Ishikawa (cell line): ENCODE measurements around the gene REV3L.

Experiments
- CEBPB ChIP-seq: IDR thresholded peaks from 2 replicates; pipeline ENCODE4 v1.6.1; 2012
- CREB1 ChIP-seq: IDR thresholded peaks from 2 replicates; pipeline ENCODE4 v1.6.1; 2012; ENCODE audit warnings: low read depth
- EGR1 ChIP-seq: IDR thresholded peaks from 2 replicates; pipeline ENCODE4 v1.6.1; 2012
- EP300 ChIP-seq: IDR thresholded peaks from 2 replicates; pipeline ENCODE4 v1.6.1; 2012; ENCODE audit warnings: borderline replicate concordance
- FOXM1 ChIP-seq: IDR thresholded peaks from 2 replicates; pipeline ENCODE4 v1.6.1; 2012; ENCODE audit warnings: low read depth, borderline replicate concordance
- MAX ChIP-seq: IDR thresholded peaks from 2 replicates; pipeline ENCODE4 v1.6.1; 2012
- NFIC ChIP-seq: IDR thresholded peaks from 2 replicates; pipeline ENCODE4 v1.6.1; 2012
- RAD21 ChIP-seq: IDR thresholded peaks from 2 replicates; pipeline ENCODE4 v1.6.1; 2012; ENCODE audit warnings: low read depth
- REST ChIP-seq: IDR thresholded peaks from 2 replicates; pipeline ENCODE4 v1.6.1; 2012; ENCODE audit warnings: low read depth, mild to moderate bottlenecking
- TAF1 ChIP-seq: IDR thresholded peaks from 2 replicates; pipeline ENCODE4 v1.6.1; 2012; ENCODE audit warnings: low read depth, mild to moderate bottlenecking
- TCF12 ChIP-seq: IDR thresholded peaks from 2 replicates; pipeline ENCODE4 v1.6.1; 2012; ENCODE audit warnings: low read depth
- TEAD4 ChIP-seq: IDR thresholded peaks from 2 replicates; pipeline ENCODE4 v1.6.1; 2012
- USF1 ChIP-seq: IDR thresholded peaks from 2 replicates; pipeline ENCODE4 v1.6.1; 2012
- YY1 ChIP-seq: IDR thresholded peaks from 2 replicates; pipeline ENCODE4 v1.6.1; 2012; ENCODE audit warnings: low read depth
- ZBTB7A ChIP-seq: IDR thresholded peaks from 2 replicates; pipeline ENCODE4 v1.6.1; 2012; ENCODE audit warnings: low read depth

Gene REV3L

GRCh38 chr6:111254004-111254778, 228.8 kb downstream of the REV3L start:
- TF ChIP-seq RAD21 (no peak), NFIC (no peak), CREB1 (no peak), USF1 (no peak), EGR1 (no peak), TCF12 (no peak), TEAD4 (no peak), YY1 (no peak), MAX (no peak), EP300 (no peak), FOXM1 (no peak), ZBTB7A (no peak), TAF1 (no peak), CEBPB (no peak), REST (no peak)

GRCh38 chr6:111252726-111253125, 230.3 kb downstream of the REV3L start:
- TF ChIP-seq USF1, result no peak
- TF ChIP-seq TAF1, result no peak
- TF ChIP-seq RAD21, result no peak
- no peak for TF ChIP-seq EP300
- no peak for TF ChIP-seq CREB1
- no peak for TF ChIP-seq YY1
- TF ChIP-seq FOXM1, result no peak
- TF ChIP-seq ZBTB7A, result no peak
- TF ChIP-seq TEAD4, result no peak
- no peak for TF ChIP-seq CEBPB
- TF ChIP-seq REST, result no peak
- no peak for TF ChIP-seq TCF12
- TF ChIP-seq NFIC, result no peak
- TF ChIP-seq EGR1, result no peak
- TF ChIP-seq MAX, result no peak

GRCh38 chr6:111250791-111251354, 232.1 kb downstream of the REV3L start:
- TF ChIP-seq NFIC (no peak), TEAD4 (no peak), EGR1 (no peak), CEBPB (no peak), RAD21 (no peak), TAF1 (no peak), USF1 (no peak), REST (no peak), YY1 (no peak), TCF12 (no peak), MAX (no peak), EP300 (no peak), ZBTB7A (no peak), CREB1 (no peak), FOXM1 (no peak)
